Endodermal cell (in vitro differentiated cells): ENCODE results near the gene SFMBT2. TPM values are rescaled to one million over a fixed set of nuclear protein-coding genes. Genes with fewer than 3 reads are reported as not detected.

Source experiments
- DNase-seq: peaks from one replicate; pipeline ENCODE4 v3.0.0-alpha.2; 2017
- H3K27ac ChIP-seq: 2 replicates; pipeline ENCODE4 v1.5.1; 2013; ENCODE audit warnings: mild to moderate bottlenecking, low read depth, low read length, moderate library complexity
- H3K27me3 ChIP-seq: 2 replicates; pipeline ENCODE4 v1.6.1; 2013; ENCODE audit warnings: mild to moderate bottlenecking, low read length, moderate library complexity; ENCODE audit not compliant: insufficient read depth, control insufficient read depth, poor library complexity, severe bottlenecking
- H3K36me3 ChIP-seq: 2 replicates; pipeline ENCODE4 v1.7.0; 2013; ENCODE audit warnings: mild to moderate bottlenecking, low read length, moderate library complexity; ENCODE audit not compliant: control insufficient read depth, insufficient read depth
- H3K4me1 ChIP-seq: one replicate; pipeline ENCODE4 v1.7.0; 2013; ENCODE audit warnings: low read length; ENCODE audit not compliant: control insufficient read depth, insufficient read depth
- H3K4me3 ChIP-seq: 2 replicates; pipeline ENCODE4 v1.5.1; 2013; ENCODE audit warnings: mild to moderate bottlenecking, low read length, moderate library complexity
- H3K9ac ChIP-seq: 2 replicates; pipeline ENCODE4 v1.6.1; 2013; ENCODE audit warnings: mild to moderate bottlenecking, low read length, moderate library complexity; ENCODE audit not compliant: poor library complexity, severe bottlenecking; ENCODE audit errors: extremely low read depth
- H3K9me3 ChIP-seq: 2 replicates; pipeline ENCODE4 v1.6.1; 2013; ENCODE audit warnings: mild to moderate bottlenecking, low read length, moderate library complexity; ENCODE audit not compliant: control insufficient read depth
- H3K27ac Mint-ChIP-seq: 2 replicates; pipeline ENCODE4 v1.8.0; 2020; ENCODE audit warnings: mixed read lengths
- H3K27me3 Mint-ChIP-seq: 2 replicates; pipeline ENCODE4 v1.8.0; 2021; ENCODE audit warnings: mild to moderate bottlenecking, mixed read lengths; ENCODE audit not compliant: insufficient read depth
- H3K36me3 Mint-ChIP-seq: 2 replicates; pipeline ENCODE4 v1.8.0; 2020; ENCODE audit warnings: low read depth, mixed read lengths
- H3K4me1 Mint-ChIP-seq: 2 replicates; pipeline ENCODE4 v1.8.0; 2020; ENCODE audit warnings: mixed read lengths
- H3K4me3 Mint-ChIP-seq: 2 replicates; pipeline ENCODE4 v1.8.0; 2020; ENCODE audit warnings: mild to moderate bottlenecking, moderate library complexity, mixed read lengths
- H3K9me3 Mint-ChIP-seq: 2 replicates; pipeline ENCODE4 v1.8.0; 2020; ENCODE audit warnings: mild to moderate bottlenecking, mixed read lengths
- CTCF ChIP-seq: fragments of 200-600 bp; sonication (generic); conservative IDR thresholded peaks from 2 replicates; pipeline ENCODE4 v1.5.0; 2021; ENCODE audit warnings: antibody characterized with exemption, mild to moderate bottlenecking
- WGBS, 2 experiments: methylation state at CpG; one replicate each; pipeline versions ENCODE4 v1.1.5 to v1.1.7; 2013; ENCODE audit warnings: missing lambda C conversion rate in 2 of 2, mixed read lengths in 1 of 2; ENCODE audit not compliant: insufficient coverage in 1 of 2, insufficient read length in 1 of 2; 5-methylcytosine and 5-hydroxymethylcytosine counted together
- total RNA-seq, 2 donors: library from RNA; stranded (reverse); fragmentation: NEBNext Ultra II Directional in 1 of 2; extraction: Animal tissue kit (Norgen Biotek cat#: 25700) in 1 of 2; gene quantifications; 2 replicates in 1 of 2; 3 replicates in 1 of 2; pipeline ENCODE4 v1.2.1, GENCODE V29; 2021

SFMBT2 gene
- total RNA-seq, 2 donors from 2014 or later = 3.9 to 5.3 TPM

DNA sequence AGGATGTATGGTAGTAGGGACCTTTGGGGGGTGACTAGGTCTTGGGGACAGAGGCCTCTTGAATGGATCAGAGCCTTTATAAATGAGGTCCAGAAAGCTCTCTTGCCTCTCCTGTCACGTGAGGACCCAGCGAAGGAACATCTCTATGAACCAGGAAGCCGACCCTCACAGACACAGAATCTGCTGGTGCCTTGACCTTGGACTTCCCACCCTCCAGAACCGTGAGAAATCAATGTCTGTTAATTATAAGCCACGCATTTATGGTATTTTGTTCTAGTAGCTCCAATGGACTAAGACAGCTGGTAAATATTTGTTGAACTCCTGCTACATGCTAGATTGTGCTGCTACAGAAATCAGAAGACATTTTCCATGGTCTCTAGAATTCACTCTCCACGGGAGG lies 276.9 kb downstream of the SFMBT2 start:
- H3K27ac Mint-ChIP-seq = no peak overlapping the region
- no peaks in the 10 kb centered on the region for H3K36me3 Mint-ChIP-seq
- Histone ChIP-seq H3K36me3 (no peaks in the 10 kb centered on the region), H3K4me1 (no peaks in the 10 kb centered on the region), H3K4me3 (no peak overlapping the region), H3K9ac (no peak overlapping the region), H3K9me3 (peaks cover 22% of the 10 kb centered on the region), H3K27ac (no peak overlapping the region), H3K27me3 (no peaks in the 10 kb centered on the region)
- H3K4me1 Mint-ChIP-seq = no peaks in the 10 kb centered on the region
- H3K9me3 Mint-ChIP-seq = peaks cover 29% of the 10 kb centered on the region
- DNase-seq = no peak
- H3K4me3 Mint-ChIP-seq = no peak overlapping the region
- H3K27me3 Mint-ChIP-seq = no peaks in the 10 kb centered on the region
- no peak for TF ChIP-seq CTCF
- WGBS, 2 experiments = 90 to 98% methylated on average over 6 of the region's 6 CpGs

GRCh38 chr10:7133278-7133677 lies 277.6 kb downstream of the SFMBT2 start:
- Mint-ChIP-seq H3K4me1 (no peaks in the 10 kb centered on the region), H3K27me3 (no peaks in the 10 kb centered on the region), H3K4me3 (no peak overlapping the region), H3K36me3 (no peaks in the 10 kb centered on the region), H3K9me3 (peaks cover 34% of the 10 kb centered on the region), H3K27ac (no peak overlapping the region)
- no peak for DNase-seq
- Histone ChIP-seq H3K9me3 (peaks cover 27% of the 10 kb centered on the region), H3K4me1 (no peaks in the 10 kb centered on the region), H3K27ac (no peak overlapping the region), H3K36me3 (no peaks in the 10 kb centered on the region), H3K4me3 (no peak overlapping the region), H3K27me3 (no peaks in the 10 kb centered on the region), H3K9ac (no peak overlapping the region)
- TF ChIP-seq CTCF = no peak
- WGBS, 2 experiments = 92 to 97% methylated on average over 9 to 11 of the region's 11 CpGs

- H3K4me1 Mint-ChIP-seq = peaks cover 4% of the 10 kb centered on the region
- H3K27me3 Mint-ChIP-seq = no peaks in the 10 kb centered on the region
- H3K36me3 Mint-ChIP-seq = no peaks in the 10 kb centered on the region
- H3K4me3 Mint-ChIP-seq = no peak overlapping the region
- Histone ChIP-seq H3K4me1 (no peaks in the 10 kb centered on the region), H3K27me3 (no peaks in the 10 kb centered on the region), H3K36me3 (no peaks in the 10 kb centered on the region), H3K9me3 (peaks cover 38% of the 10 kb centered on the region), H3K9ac (no peak overlapping the region), H3K4me3 (no peak overlapping the region), H3K27ac (no peak overlapping the region)
- WGBS, 2 experiments = 95 to 99% methylated on average over 11 of the region's 11 CpGs
- H3K9me3 Mint-ChIP-seq = peaks cover 33% of the 10 kb centered on the region
- DNase-seq = no peak
- TF ChIP-seq CTCF = no peak
- H3K27ac Mint-ChIP-seq = no peak overlapping the region
These were observed 280.5 kb downstream of the SFMBT2 start for GRCh38 chr10:7130191-7130911.
